SK-N-SH treated with all-trans-retinoic acid at 6 μM for 48 hours (cell line): Measurements from ENCODE around the gene ZFHX3.

Experiments
- ATAC-seq: fragments of 200-7000 bp; cut with Tn5 transposase; 3 replicates; pipeline ENCODE4 v1.9.1; 2020; ENCODE audit warnings: mild to moderate bottlenecking, moderate library complexity
- BACH2 ChIP-seq: fragments of 250-450 bp; sonication (Bioruptor Pico); IDR thresholded peaks from 2 replicates; pipeline ENCODE4 v1.9.0; 2021; ENCODE audit warnings: mild to moderate bottlenecking, borderline replicate concordance
- CREB5 ChIP-seq: fragments of 250-450 bp; sonication (Bioruptor Pico); IDR thresholded peaks from 2 replicates; pipeline ENCODE4 v1.5.1; 2020; ENCODE audit warnings: low read depth, mild to moderate bottlenecking, moderate library complexity
- CSRNP3 ChIP-seq: fragments of 250-450 bp; sonication (Bioruptor Pico); IDR thresholded peaks from 2 replicates; pipeline ENCODE4 v1.5.1; 2021; ENCODE audit warnings: mild to moderate bottlenecking, moderate library complexity
- ESRRG ChIP-seq: fragments of 250-450 bp; sonication (Bioruptor Pico); IDR thresholded peaks from 2 replicates; pipeline ENCODE4 v1.6.1; 2021; ENCODE audit warnings: mild to moderate bottlenecking
- GLIS3 ChIP-seq: fragments of 250-450 bp; sonication (Bioruptor Pico); IDR thresholded peaks from 2 replicates; pipeline ENCODE4 v1.5.0; 2020; ENCODE audit warnings: mild to moderate bottlenecking, moderate library complexity
- ISL1 ChIP-seq: fragments of 250-450 bp; sonication (Bioruptor Pico); IDR thresholded peaks from 2 replicates; pipeline ENCODE4 v2.1.2; 2022; ENCODE audit warnings: mild to moderate bottlenecking, moderate library complexity
- OSR1 ChIP-seq: fragments of 250-450 bp; sonication (Bioruptor Pico); IDR thresholded peaks from 2 replicates; pipeline ENCODE4 v1.8.0; 2022; ENCODE audit warnings: moderate library complexity, mild to moderate bottlenecking, inconsistent platforms
- PATZ1 ChIP-seq: fragments of 250-450 bp; sonication (Bioruptor Pico); IDR thresholded peaks from 2 replicates; pipeline ENCODE4 v1.8.0; 2020; ENCODE audit warnings: mild to moderate bottlenecking, moderate library complexity, borderline replicate concordance
- POU6F1 ChIP-seq: fragments of 250-450 bp; sonication (Bioruptor Pico); IDR thresholded peaks from 2 replicates; pipeline ENCODE4 v1.8.0; 2021; ENCODE audit warnings: low read depth, mild to moderate bottlenecking, moderate library complexity, borderline replicate concordance
- PPARA ChIP-seq: fragments of 250-450 bp; sonication (Bioruptor Pico); IDR thresholded peaks from 2 replicates; pipeline ENCODE4 v1.5.0; 2020; ENCODE audit warnings: mild to moderate bottlenecking, borderline replicate concordance
- RARB ChIP-seq: fragments of 250-450 bp; sonication (Bioruptor Pico); IDR thresholded peaks from 2 replicates; pipeline ENCODE4 v1.8.0; 2021; ENCODE audit warnings: mild to moderate bottlenecking, moderate library complexity
- SNAI2 ChIP-seq: fragments of 250-450 bp; sonication (Bioruptor Pico); IDR thresholded peaks from 2 replicates; pipeline ENCODE4 v1.5.0; 2020; ENCODE audit warnings: mild to moderate bottlenecking, moderate library complexity
- TCF4 ChIP-seq: fragments of 250-450 bp; sonication (Bioruptor Pico); IDR thresholded peaks from 2 replicates; pipeline ENCODE4 v1.8.0; 2021; ENCODE audit warnings: mild to moderate bottlenecking, moderate library complexity, borderline replicate concordance
- TSHZ2 ChIP-seq: fragments of 250-450 bp; sonication (Bioruptor Pico); IDR thresholded peaks from 2 replicates; pipeline ENCODE4 v1.5.0; 2020; ENCODE audit warnings: mild to moderate bottlenecking, moderate library complexity
- ZC3H10 ChIP-seq: fragments of 250-450 bp; sonication (Bioruptor Pico); IDR thresholded peaks from 2 replicates; pipeline ENCODE4 v1.5.1; 2021; ENCODE audit warnings: mild to moderate bottlenecking, moderate library complexity
- ZFP3 ChIP-seq: fragments of 250-450 bp; sonication (Bioruptor Pico); IDR thresholded peaks from 2 replicates; pipeline ENCODE4 v1.5.0; 2020; ENCODE audit warnings: mild to moderate bottlenecking, moderate library complexity
- ZFP30 ChIP-seq: fragments of 450-650 bp; formaldehyde crosslinking; IDR thresholded peaks from 2 replicates; pipeline ENCODE4 v1.5.0; 2022; ENCODE audit warnings: mild to moderate bottlenecking, moderate library complexity
- ZNF565 ChIP-seq: fragments of 450-650 bp; formaldehyde crosslinking; conservative IDR thresholded peaks from 2 replicates; pipeline ENCODE4 v1.5.0; 2020; ENCODE audit warnings: low read depth, mild to moderate bottlenecking, moderate library complexity
- ZNF70 ChIP-seq: fragments of 450-650 bp; formaldehyde crosslinking; IDR thresholded peaks from 2 replicates; pipeline ENCODE4 v1.5.0; 2020; ENCODE audit warnings: mild to moderate bottlenecking, moderate library complexity
- ZNF8 ChIP-seq: fragments of 450-650 bp; formaldehyde crosslinking; IDR thresholded peaks from 2 replicates; pipeline ENCODE4 v1.5.0; 2020; ENCODE audit warnings: mild to moderate bottlenecking, moderate library complexity

The ZFHX3 gene

GRCh38 chr16:72921106-72921505 lies 126.8 kb downstream of the ZFHX3 start (continued):
- no peak for TF ChIP-seq PPARA
- no peak for TF ChIP-seq TCF4 (CRISPR knock-in tag)

- TF ChIP-seq POU6F1 (CRISPR knock-in tag) (no peak), CSRNP3 (CRISPR knock-in tag) (no peak), PATZ1 (CRISPR knock-in tag) (no peak), ZFP30 (CRISPR knock-in tag) (no peak), PPARA (no peak), ZNF70 (no peak), CREB5 (no peak), ISL1 (CRISPR knock-in tag) (no peak), TSHZ2 (CRISPR knock-in tag) (no peak), ZFP3 (CRISPR knock-in tag) (no peak)
Observed at GRCh38 chr16:72917051-72917450, 130.9 kb downstream of the ZFHX3 start.

GRCh38 chr16:72915331-72915730 lies 132.6 kb downstream of the ZFHX3 start:
- TF ChIP-seq ZNF565 (CRISPR knock-in tag) (no peak), PPARA (no peak), ISL1 (CRISPR knock-in tag) (no peak), ZC3H10 (CRISPR knock-in tag) (no peak), OSR1 (CRISPR knock-in tag) (no peak), BACH2 (CRISPR knock-in tag) (no peak), ZNF70 (no peak)
- no peak for ATAC-seq

More at GRCh38 chr16:72917051-72917450, 130.9 kb downstream of the ZFHX3 start:
- no peak for ATAC-seq

- TF ChIP-seq SNAI2 (CRISPR knock-in tag), result no peak
- TF ChIP-seq ZFP3 (CRISPR knock-in tag), result no peak
- TF ChIP-seq ZFP30 (CRISPR knock-in tag), result no peak
- no peak for TF ChIP-seq BACH2 (CRISPR knock-in tag)
- no peak for TF ChIP-seq ESRRG
- TF ChIP-seq POU6F1 (CRISPR knock-in tag), result no peak
- no peak for TF ChIP-seq GLIS3 (CRISPR knock-in tag)
- no peak for TF ChIP-seq ZNF8
- no peak for TF ChIP-seq OSR1 (CRISPR knock-in tag)
- no peak for TF ChIP-seq ISL1 (CRISPR knock-in tag)
- TF ChIP-seq ZNF565 (CRISPR knock-in tag), result no peak
- TF ChIP-seq RARB (CRISPR knock-in tag), result no peak
Observed at GRCh38 chr16:72913551-72913950, 134.4 kb downstream of the ZFHX3 start.

More at GRCh38 chr16:72913551-72913950, 134.4 kb downstream of the ZFHX3 start:
- no peak for ATAC-seq
